ENCODE measurements around the gene NEU4. TPM values are rescaled to one million over a fixed set of nuclear protein-coding genes. Genes with fewer than 3 reads are reported as not detected.

NEU4 gene
- polyA plus RNA-seq, 12 donors, result 2.3 to 27.3 (median 4.5) TPM; not detected in 1

DNA sequence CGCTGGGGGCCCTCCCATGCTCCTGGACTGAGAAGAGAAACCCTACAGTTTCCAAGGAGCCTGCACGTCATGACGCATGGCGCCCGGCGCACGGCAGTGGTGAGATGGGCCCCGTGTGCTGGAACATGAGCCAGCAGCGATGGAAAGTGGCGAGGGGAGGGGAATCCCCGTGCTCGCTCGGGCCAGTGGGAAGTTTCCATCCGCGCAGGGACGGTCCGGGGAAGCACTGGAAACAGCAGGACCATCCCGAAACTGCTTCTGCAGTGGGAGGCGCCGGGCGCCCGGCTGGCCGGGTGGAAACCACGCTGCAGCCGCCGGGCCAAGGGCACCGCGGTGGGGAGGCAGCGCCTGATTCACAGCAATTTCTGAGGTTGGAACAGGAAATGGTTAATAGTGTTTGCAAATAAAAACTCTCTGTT is 54.6 kb downstream of the NEU4 start:
- peak; percentile 68 for DNase-seq

DNA sequence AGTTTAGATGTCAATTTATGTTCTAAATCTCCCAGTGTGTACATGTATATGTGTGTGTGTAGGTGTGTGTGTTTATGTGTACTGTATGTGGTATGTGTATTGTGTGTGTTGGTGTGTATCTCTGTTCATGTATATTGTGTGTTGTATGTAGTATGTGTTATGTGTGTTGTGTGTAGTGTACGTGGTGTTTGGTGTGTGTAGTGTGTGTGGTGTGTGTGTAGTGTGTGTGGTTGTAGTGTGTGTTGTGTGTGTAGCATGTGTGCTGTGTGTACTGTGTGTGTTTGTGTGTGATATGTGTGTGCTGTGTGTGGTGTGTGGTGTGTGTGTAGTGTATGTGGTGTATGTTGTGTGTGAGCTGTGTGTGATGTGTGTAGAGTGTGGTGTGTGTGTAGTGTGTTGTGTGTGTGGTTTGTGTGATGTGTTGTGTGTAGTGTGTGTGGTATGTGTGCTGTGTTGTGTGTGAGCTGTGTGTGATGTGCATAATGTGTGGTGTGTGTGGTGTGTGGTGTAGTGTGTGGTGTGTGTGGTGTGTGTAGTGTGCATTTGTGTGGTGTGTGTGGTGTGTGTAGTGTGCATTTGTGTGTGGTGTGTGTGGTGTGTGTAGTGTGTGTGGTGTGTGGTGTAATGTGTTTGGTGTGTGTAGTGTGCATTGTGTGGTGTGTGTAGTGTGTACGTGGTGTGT is 55.3 kb downstream of the NEU4 start:
- no peak for DNase-seq

DNA sequence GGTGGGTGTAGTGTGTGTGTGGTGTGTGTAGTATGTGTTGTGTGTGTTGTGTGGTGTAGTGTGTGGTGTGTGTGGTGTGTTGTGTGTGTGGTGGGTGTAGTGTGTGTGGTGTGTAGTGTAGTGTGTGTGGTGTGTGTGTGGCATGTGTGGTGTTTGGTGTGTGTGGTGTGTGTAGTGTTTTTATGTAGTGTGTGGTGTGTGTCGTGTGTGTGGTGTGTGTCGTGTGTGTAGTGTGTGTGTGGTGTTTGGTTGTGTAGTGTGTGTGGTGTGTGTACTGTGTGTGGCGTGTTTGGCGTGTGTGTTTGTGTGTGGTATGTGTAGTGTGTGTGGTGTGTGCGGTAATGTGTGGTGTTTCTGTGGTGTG is 55.8 kb downstream of the NEU4 start:
- no peak for DNase-seq

DNA sequence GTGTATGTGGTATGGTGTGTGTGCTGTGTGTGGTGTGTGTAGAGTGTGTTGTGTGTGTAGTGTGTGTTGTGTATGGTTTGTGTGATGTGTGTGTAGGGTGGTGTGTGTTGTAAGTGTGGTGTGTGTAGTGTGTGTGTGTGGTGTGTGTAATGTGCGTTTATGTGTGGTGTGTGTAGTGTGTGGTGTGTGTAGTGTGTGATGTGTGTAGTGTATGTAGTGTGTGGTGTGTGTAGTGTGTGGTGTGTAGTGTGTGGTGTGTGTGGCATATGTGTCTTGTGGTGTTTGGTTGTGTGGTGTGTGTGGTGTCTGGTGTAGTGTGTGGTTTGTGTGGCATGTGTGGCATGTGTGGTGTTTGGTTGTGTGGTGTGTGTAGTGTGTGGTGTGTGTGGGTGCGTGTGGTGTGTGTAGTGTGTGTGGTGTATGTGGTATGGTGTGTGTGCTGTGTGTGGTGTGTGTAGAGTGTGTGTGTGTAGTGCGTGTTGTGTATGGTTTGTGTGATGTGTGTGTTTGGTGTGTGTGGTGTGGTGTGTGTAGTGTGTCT is 56.5 kb downstream of the NEU4 start:
- DNase-seq, result no peak

DNA sequence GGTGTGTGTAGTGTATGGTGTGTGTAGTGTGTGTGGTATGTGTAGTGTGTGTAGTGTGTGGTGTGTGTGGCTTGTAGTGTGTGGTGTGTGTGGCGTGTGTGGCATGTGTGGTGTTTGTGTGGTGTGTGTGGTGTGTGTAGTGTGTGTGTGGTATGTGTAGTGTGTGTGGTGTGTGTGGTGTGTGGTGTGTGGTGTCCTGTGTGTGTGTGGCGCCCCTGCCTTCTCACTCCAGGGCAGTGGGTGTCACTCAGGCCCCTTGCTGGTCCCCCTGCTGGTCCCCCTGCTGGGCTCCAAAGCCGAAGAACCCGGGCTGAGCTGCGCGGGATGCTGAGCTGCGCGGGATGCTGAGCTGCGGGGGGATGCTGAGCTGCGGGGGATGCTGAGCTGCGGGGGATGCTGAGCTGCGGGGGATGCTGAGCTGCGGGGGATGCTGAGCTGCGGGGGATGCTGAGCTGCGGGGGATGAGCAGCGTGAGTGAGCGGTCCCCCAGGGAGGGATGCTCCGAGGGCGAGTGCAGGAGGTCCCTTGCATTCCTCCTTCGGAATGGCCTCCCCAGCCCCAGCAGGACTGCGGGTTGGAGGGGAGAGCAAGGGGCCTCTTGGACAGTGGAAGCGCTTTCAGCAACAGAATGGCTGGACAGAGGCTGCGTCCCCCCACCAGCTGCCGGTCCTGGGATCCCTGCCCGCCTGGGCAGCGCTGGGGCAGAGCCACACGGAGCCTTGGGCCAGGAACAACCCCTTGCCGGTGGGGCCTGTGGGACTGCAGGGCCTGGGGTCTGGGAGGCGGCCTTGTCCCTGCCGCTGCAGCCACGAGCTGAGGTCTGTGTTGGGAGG is 57.2 kb downstream of the NEU4 start:
- no peak for DNase-seq

Other genes starting within 250 kb of the NEU4 start
- 10 to 100 TPM in 11 of 12 donors, not detected in 1; 31.7 to 51.7 (median 36.8) TPM for gene THAP4, start 172.0 kb upstream of the NEU4 start, polyA plus RNA-seq (ENCODE audit: insufficient read length in 12 of 12)
- gene ATG4B, start 171.5 kb upstream of the NEU4 start, polyA plus RNA-seq (ENCODE audit: insufficient read length in 12 of 12), result 10 to 100 TPM in 11 of 12 donors, not detected in 1; 37.2 to 66.5 (median 50.2) TPM
- gene DTYMK, start 122.4 kb upstream of the NEU4 start, polyA plus RNA-seq (ENCODE audit: insufficient read length in 12 of 12), result 10 to 100 TPM in 11 of 12 donors, not detected in 1; 19.5 to 40.7 (median 24.9) TPM
- 10 to 100 TPM in 11 of 12 donors, not detected in 1; 17.0 to 37.0 (median 23.5) TPM for gene ING5, start 107.2 kb upstream of the NEU4 start, polyA plus RNA-seq (ENCODE audit: insufficient read length in 12 of 12)
- 10 to 100 TPM in 11 of 12 donors, not detected in 1; 14.2 to 34.5 (median 19.8) TPM for gene D2HGDH, start 74.6 kb upstream of the NEU4 start, polyA plus RNA-seq (ENCODE audit: insufficient read length in 12 of 12)
- under 1 TPM in 7 of 12 donors, not detected in 5; 0.09 to 0.48 (median 0.21) TPM for gene GAL3ST2, start 32.4 kb upstream of the NEU4 start, polyA plus RNA-seq (ENCODE audit: insufficient read length in 12 of 12)
- gene PDCD1, start 49.7 kb downstream of the NEU4 start, polyA plus RNA-seq (ENCODE audit: insufficient read length in 12 of 12), result under 1 TPM in 6 of 12 donors, not detected in 6; 0.12 to 0.68 (median 0.17) TPM
- not detected for gene RTP5, start 60.5 kb downstream of the NEU4 start, polyA plus RNA-seq (ENCODE audit: insufficient read length in 12 of 12)

Measured in muscle of arm (tissue), 12 donors.